Measurements from ENCODE around the gene EVX2. TPM values are rescaled to one million over a fixed set of nuclear protein-coding genes. Genes with fewer than 3 reads are reported as not detected.

EVX2 gene
- total RNA-seq, 2 donors from 2014 or later: 1.2 to 1.6 TPM

- intact Hi-C loops (cut with DNase I): loop anchor here (5.0 to 10.0 kb wide), 2 partner anchors 686 to 1019 kb away; no protein-coding TSS in a partner anchor
- TF ChIP-seq POLR2AphosphoS5 (IDR thresholded peaks at IDR 0.05) (no peak), POLR2A (IDR thresholded peaks at IDR 0.05) (no peak), CTCF (IDR thresholded peaks at IDR 0.05) (no peak)
- H3K4me3 ChIP-seq: no peak overlapping the region
- no peaks in the 10 kb centered on the region for H3K27me3 ChIP-seq (replicated peaks; ENCODE audit: insufficient read depth)
- DNase-seq (ENCODE audit: low spot score): no peak
- H3K9me3 ChIP-seq: no peaks in the 10 kb centered on the region
- no peaks in the 10 kb centered on the region for H3K4me1 ChIP-seq (replicated peaks)
- peak overlapping the region in 1 of 2 donors; percentile 81 for H3K27ac ChIP-seq
- no peaks in the 10 kb centered on the region for H3K36me3 ChIP-seq
- WGBS: 38% methylated on average over 49 of the region's 49 CpGs
Measured at GRCh38 chr2:176128172-176128981, 44.6 kb upstream of the EVX2 start.

- intact Hi-C loops (cut with DNase I): loop anchor here (5.0 to 10.0 kb wide), 2 partner anchors 687 to 1020 kb away; no protein-coding TSS in a partner anchor
- no peaks in the 10 kb centered on the region for H3K27me3 ChIP-seq (replicated peaks; ENCODE audit: insufficient read depth)
Measured at GRCh38 chr2:176127774-176128072, 44.0 kb upstream of the EVX2 start.

GRCh38 chr2:176126929-176127773, 43.4 kb upstream of the EVX2 start:
- Histone ChIP-seq H3K4me3 (no peak overlapping the region), H3K27me3 (replicated peaks; ENCODE audit: insufficient read depth) (no peaks in the 10 kb centered on the region), H3K4me1 (replicated peaks) (no peaks in the 10 kb centered on the region), H3K27ac (no peak overlapping the region), H3K9me3 (no peaks in the 10 kb centered on the region), H3K36me3 (no peaks in the 10 kb centered on the region)
- intact Hi-C loops (cut with DNase I): loop anchor here (5.0 to 10.0 kb wide), 2 partner anchors 688 to 1020 kb away; no protein-coding TSS in a partner anchor
- 22% methylated on average over 13 of the region's 13 CpGs for WGBS
- TF ChIP-seq POLR2AphosphoS5 (IDR thresholded peaks at IDR 0.05) (no peak), CTCF (IDR thresholded peaks at IDR 0.05) (peak; percentile 83 to 97 (median 91))
- peak; percentile 55 for DNase-seq (ENCODE audit: low spot score)

More at GRCh38 chr2:176127774-176128072, 44.0 kb upstream of the EVX2 start:
- WGBS: 52% methylated on average over 4 of the region's 4 CpGs
- no peak for TF ChIP-seq CTCF (IDR thresholded peaks at IDR 0.05)
- TF ChIP-seq POLR2A (IDR thresholded peaks at IDR 0.05): no peak
- TF ChIP-seq POLR2AphosphoS5 (IDR thresholded peaks at IDR 0.05): no peak
- Histone ChIP-seq H3K36me3 (no peaks in the 10 kb centered on the region), H3K4me1 (replicated peaks) (no peaks in the 10 kb centered on the region), H3K27ac (peak overlapping the region in 1 of 2 donors; percentile 81), H3K9me3 (no peaks in the 10 kb centered on the region), H3K4me3 (no peak overlapping the region)
- DNase-seq (ENCODE audit: low spot score): no peak

GRCh38 chr2:176125772-176126054, 42.0 kb upstream of the EVX2 start:
- H3K9me3 ChIP-seq: no peaks in the 10 kb centered on the region
- no peak for DNase-seq (ENCODE audit: low spot score)
- intact Hi-C loops (cut with DNase I): loop anchor here (5.0 to 10.0 kb wide), 2 partner anchors 689 to 1022 kb away; no protein-coding TSS in a partner anchor
- TF ChIP-seq POLR2A (IDR thresholded peaks at IDR 0.05) (no peak), POLR2AphosphoS5 (IDR thresholded peaks at IDR 0.05) (no peak), CTCF (IDR thresholded peaks at IDR 0.05) (no peak)
- no peaks in the 10 kb centered on the region for H3K27me3 ChIP-seq (replicated peaks; ENCODE audit: insufficient read depth)
- H3K36me3 ChIP-seq: no peaks in the 10 kb centered on the region
- H3K4me1 ChIP-seq (replicated peaks): no peaks in the 10 kb centered on the region
- WGBS: 64% methylated on average over 6 of the region's 6 CpGs
- H3K27ac ChIP-seq: peak overlapping the region in 1 of 2 donors; percentile 62
- no peak overlapping the region for H3K4me3 ChIP-seq

Measured in prostate gland (tissue), 2 donors.